Neutrophil (primary cell): ENCODE data around the gene GBX2.

Source experiments
- H3K27ac ChIP-seq: fragments of 200-600 bp; sonication (generic); 2 replicates; pipeline ENCODE4 v1.5.1; 2016; ENCODE audit warnings: mild to moderate bottlenecking, moderate library complexity
- H3K27me3 ChIP-seq: fragments of 200-600 bp; sonication (generic); 2 replicates; pipeline ENCODE4 v1.6.0; 2016; ENCODE audit warnings: mild to moderate bottlenecking
- H3K36me3 ChIP-seq: fragments of 200-600 bp; sonication (generic); 2 replicates; pipeline ENCODE4 v1.5.1; 2017
- H3K4me1 ChIP-seq, 2 experiments: fragments of 200-600 bp in 1 of 2; sonication (generic) in 1 of 2; 1 replicate in 1 of 2; 2 replicates in 1 of 2; pipeline versions ENCODE4 v1.5.1 to v1.6.1; 2013 to 2016; ENCODE audit warnings: low read depth in 1 of 2, low read length in 1 of 2, mild to moderate bottlenecking in 1 of 2, moderate library complexity in 1 of 2; ENCODE audit not compliant: control insufficient read depth in 1 of 2, insufficient read depth in 1 of 2
- H3K4me3 ChIP-seq, 2 experiments: fragments of 200-600 bp in 1 of 2; sonication (generic) in 1 of 2; 1 replicate in 1 of 2; 2 replicates in 1 of 2; pipeline ENCODE4 v1.5.1; 2013 to 2016; ENCODE audit warnings: low read depth in 1 of 2, low read length in 1 of 2, mild to moderate bottlenecking in 1 of 2, moderate library complexity in 1 of 2
- H3K9me3 ChIP-seq: fragments of 200-600 bp; sonication (generic); 2 replicates; pipeline ENCODE4 v1.5.1; 2016
- CTCF ChIP-seq: fragments of 200-600 bp; sonication (generic); IDR thresholded peaks from 2 replicates; pipeline ENCODE4 v1.5.1; 2016; ENCODE audit warnings: antibody characterized with exemption

GBX2 gene

GRCh38 chr2:236173036-236173728, 5.0 kb upstream of the GBX2 start:
- Histone ChIP-seq H3K4me1 (peaks cover 0 to 4% of the 10 kb centered on the region in 2 experiments), H3K27ac (no peak overlapping the region), H3K27me3 (peaks cover 100% of the 10 kb centered on the region), H3K36me3 (no peaks in the 10 kb centered on the region), H3K9me3 (no peaks in the 10 kb centered on the region), H3K4me3 (no peak overlapping the region)
- no peak for TF ChIP-seq CTCF

GRCh38 chr2:236172255-236173035, 4.3 kb upstream of the GBX2 start:
- TF ChIP-seq CTCF: no peak
- H3K27ac ChIP-seq: no peak overlapping the region
- H3K4me1 ChIP-seq: peaks cover 0 to 6% of the 10 kb centered on the region in 2 experiments
- peaks cover 100% of the 10 kb centered on the region for H3K27me3 ChIP-seq
- no peak overlapping the region for H3K4me3 ChIP-seq
- no peaks in the 10 kb centered on the region for H3K9me3 ChIP-seq
- no peaks in the 10 kb centered on the region for H3K36me3 ChIP-seq

- H3K27ac ChIP-seq: no peak overlapping the region
- no peak for TF ChIP-seq CTCF
- no peak overlapping the region for H3K4me3 ChIP-seq
- peaks cover 0 to 6% of the 10 kb centered on the region in 2 experiments for H3K4me1 ChIP-seq
- H3K27me3 ChIP-seq: peaks cover 100% of the 10 kb centered on the region
- no peaks in the 10 kb centered on the region for H3K36me3 ChIP-seq
- no peaks in the 10 kb centered on the region for H3K9me3 ChIP-seq
Observed at GRCh38 chr2:236171680-236172254, 3.6 kb upstream of the GBX2 start.

- TF ChIP-seq CTCF: no peak
- H3K27ac ChIP-seq: no peak overlapping the region
- H3K9me3 ChIP-seq: no peaks in the 10 kb centered on the region
- H3K36me3 ChIP-seq: no peaks in the 10 kb centered on the region
- peaks cover 100% of the 10 kb centered on the region for H3K27me3 ChIP-seq
- no peak overlapping the region for H3K4me3 ChIP-seq
- H3K4me1 ChIP-seq: peaks cover 0 to 6% of the 10 kb centered on the region in 2 experiments
Observed at GRCh38 chr2:236171181-236171679, 3.0 kb upstream of the GBX2 start.

GRCh38 chr2:236170590-236171165, 2.5 kb upstream of the GBX2 start:
- no peak for TF ChIP-seq CTCF
- H3K27me3 ChIP-seq: peaks cover 100% of the 10 kb centered on the region
- no peak overlapping the region for H3K4me3 ChIP-seq

More at GRCh38 chr2:236170590-236171165, 2.5 kb upstream of the GBX2 start:
- Histone ChIP-seq H3K4me1 (peaks cover 0 to 6% of the 10 kb centered on the region in 2 experiments), H3K9me3 (no peaks in the 10 kb centered on the region), H3K36me3 (no peaks in the 10 kb centered on the region), H3K27ac (no peak overlapping the region)
